Endothelial cell of umbilical vein (primary cell): ENCODE results near the gene TEDC1. TPM values are rescaled to one million over a fixed set of nuclear protein-coding genes. Genes with fewer than 3 reads are reported as not detected.

Source experiments
- BruUV-seq: library from RNA; stranded (reverse); fragments of 400-500 nt; replicated peaks from 2 replicates; lab custom pipeline; 2021; lab: Mats Ljungman, UMichigan
- CTCF ChIA-PET: fragments of 300-600, 350-600 bp; sonication (Branson Sonifier 250); formaldehyde crosslinking; loops from one replicate; lab custom pipeline; 2021; ENCODE audit warnings: antibody characterized with exemption, inconsistent platforms; lab: Charles Lee
- POLR2A ChIA-PET: fragments of 300-600, 350-600 bp; sonication (Branson Sonifier 250); formaldehyde crosslinking; loops from one replicate; lab custom pipeline; 2021; ENCODE audit warnings: antibody characterized with exemption, inconsistent platforms; lab: Charles Lee
- DNase-seq: peaks from one replicate; pipeline ENCODE4 v3.0.0-alpha.2; 2011; ENCODE audit warnings: low read depth, low spot score
- FAIRE-seq: peaks from 2 replicates; lab custom pipeline; 2011; peaks lifted over from hg19 to GRCh38; lab: Jason Lieb, UNC
- H2AFZ ChIP-seq: 2 replicates; pipeline ENCODE4 v1.6.0; 2012; ENCODE audit warnings: low read depth, low read length, control low read depth, inconsistent platforms
- H3K27ac ChIP-seq: 2 replicates; pipeline ENCODE4 v1.5.1; 2011; ENCODE audit warnings: low read depth, mild to moderate bottlenecking, control low read depth, low read length, moderate library complexity; ENCODE audit not compliant: insufficient read depth
- H3K27me3 ChIP-seq, 2 experiments: 2 replicates each; pipeline versions ENCODE4 v1.6.0 to v1.6.1; 2011; ENCODE audit warnings: low read length in 2 of 2, mixed read lengths in 1 of 2; ENCODE audit not compliant: control insufficient read depth in 2 of 2, insufficient read depth in 2 of 2
- H3K36me3 ChIP-seq, 2 experiments: 2 replicates in 1 of 2; 3 replicates in 1 of 2; pipeline ENCODE4 v1.5.1; 2011; ENCODE audit warnings: low read length in 2 of 2, mild to moderate bottlenecking in 1 of 2, moderate library complexity in 1 of 2; ENCODE audit not compliant: control insufficient read depth in 2 of 2, insufficient read depth in 2 of 2; ENCODE audit errors: extremely low read depth in 1 of 2
- H3K4me1 ChIP-seq: 3 replicates; pipeline ENCODE4 v1.5.1; 2011; ENCODE audit warnings: mild to moderate bottlenecking, low read length; ENCODE audit not compliant: control insufficient read depth, insufficient read depth; ENCODE audit errors: extremely low read depth
- H3K4me2 ChIP-seq: 2 replicates; pipeline ENCODE4 v1.6.1; 2011; ENCODE audit warnings: low read length, control low read depth, mixed read lengths; ENCODE audit not compliant: insufficient read depth
- H3K4me3 ChIP-seq, 3 experiments: fragments of 200-600 bp in 1 of 3; sonication (generic), shearing (Covaris generic) in 1 of 3; replicated peaks in 1 of 3; 2 replicates each; pipeline ENCODE4 v1.5.1; 2011 to 2016; ENCODE audit warnings: control low read depth in 3 of 3, low read length in 3 of 3, mild to moderate bottlenecking in 2 of 3, inconsistent platforms in 1 of 3, low read depth in 1 of 3, moderate library complexity in 1 of 3; ENCODE audit not compliant: insufficient read depth in 1 of 3
- H3K79me2 ChIP-seq: 2 replicates; pipeline ENCODE4 v1.6.0; 2012; ENCODE audit warnings: low read length, inconsistent platforms; ENCODE audit not compliant: control insufficient read depth, insufficient read depth
- H3K9ac ChIP-seq: replicated peaks from 2 replicates; pipeline ENCODE3; 2011; ENCODE audit warnings: low read length, control low read depth; ENCODE audit not compliant: insufficient read depth; ENCODE audit errors: extremely low read depth
- H3K9me1 ChIP-seq: replicated peaks from 3 replicates; pipeline ENCODE4 v1.6.0; 2011; ENCODE audit warnings: mild to moderate bottlenecking, low read length; ENCODE audit not compliant: control insufficient read depth, insufficient read depth; ENCODE audit errors: extremely low read depth
- H3K9me3 ChIP-seq: replicated peaks from 2 replicates; pipeline ENCODE4 v1.5.1; 2012; ENCODE audit warnings: low read length, inconsistent platforms; ENCODE audit not compliant: control insufficient read depth, insufficient read depth
- H4K20me1 ChIP-seq: replicated peaks from 2 replicates; pipeline ENCODE3; 2011; ENCODE audit warnings: mild to moderate bottlenecking, low read length; ENCODE audit not compliant: control insufficient read depth, insufficient read depth; ENCODE audit errors: extremely low read depth
- EZH2 ChIP-seq: IDR thresholded peaks from 2 replicates; pipeline ENCODE4 v1.6.1; 2012; ENCODE audit warnings: borderline replicate concordance, low read depth, mild to moderate bottlenecking, moderate library complexity, low read length, inconsistent platforms; ENCODE audit not compliant: severe bottlenecking
- FOS ChIP-seq: IDR thresholded peaks from 2 replicates; pipeline ENCODE4 v1.6.1; 2011; ENCODE audit warnings: mild to moderate bottlenecking, low read length, moderate library complexity, borderline replicate concordance; ENCODE audit not compliant: insufficient read depth
- GATA2 ChIP-seq: IDR thresholded peaks from 2 replicates; pipeline ENCODE4 v1.7.0; 2011; ENCODE audit warnings: low read depth, mild to moderate bottlenecking, moderate library complexity, mixed read lengths, low read length; ENCODE audit not compliant: insufficient read length, insufficient read depth
- JUN ChIP-seq: IDR thresholded peaks from 2 replicates; pipeline ENCODE4 v1.6.1; 2011; ENCODE audit warnings: borderline replicate concordance, low read depth; ENCODE audit not compliant: insufficient read length, insufficient read depth
- MYC ChIP-seq: IDR thresholded peaks from one replicate; pipeline ENCODE4 v1.6.1; 2011; ENCODE audit warnings: mild to moderate bottlenecking, low read depth, low read length
- POLR2A ChIP-seq: IDR thresholded peaks from 2 replicates; pipeline ENCODE4 v1.6.1; 2012; ENCODE audit warnings: low read depth, mild to moderate bottlenecking, control low read depth, low read length
- POLR2AphosphoS5 ChIP-seq: IDR thresholded peaks from 2 replicates; pipeline ENCODE4 v1.6.1; 2012; ENCODE audit warnings: low read depth, mild to moderate bottlenecking, control low read depth, low read length, moderate library complexity; ENCODE audit not compliant: insufficient read depth
- dilution Hi-C: fragments of 300-500 bp; cut with MboI; formaldehyde crosslinking; loops from one replicate; pipeline ENCODE4 v1.15.0; 2019; ENCODE audit warnings: low sequenced_read_pairs; ENCODE audit not compliant: extremely low pct_ligation_motif_present
- intact Hi-C: fragments of 100-400 bp; cut with micrococcal nuclease; formaldehyde crosslinking; loops from one replicate; pipeline ENCODE4 v1.10.0; 2022
- polyA plus RNA-seq, 4 experiments: library from polyadenylated mRNA; depleted of rRNA in 3 of 4; stranded (reverse) in 3 of 4; unstranded in 1 of 4; fragments of >200 nt; gene quantifications; 2 replicates each; pipeline versions ENCODE4 v1.2.1 to v1.2.3, GENCODE V29; 2011 to 2012; ENCODE audit warnings: missing spikeins in 1 of 4
- total RNA-seq: library from RNA; stranded (reverse); gene quantifications from 2 replicates; pipeline ENCODE4 v1.2.3, GENCODE V29; 2021
- TF ChIP-seq, protein P1 (sequence below): IDR thresholded peaks from 2 replicates; pipeline ENCODE4 v1.6.1; 2011; ENCODE audit not compliant: insufficient read depth, insufficient read length
- TF ChIP-seq, protein P2 (sequence below), 2 donors: IDR thresholded peaks; 1 replicate in 1 of 2; 2 replicates in 1 of 2; pipeline ENCODE4 v1.5.1; 2011; ENCODE audit warnings: low read length in 2 of 2, mild to moderate bottlenecking in 2 of 2, moderate library complexity in 2 of 2, control low read depth in 1 of 2, inconsistent platforms in 1 of 2, low read depth in 1 of 2; ENCODE audit not compliant: insufficient read depth in 1 of 2; ENCODE audit errors: extremely low read depth in 1 of 2

The TEDC1 gene
- total and polyA plus RNA-seq, 2 donors (not counting 3 experiments of a cell fraction or from before 2014, with no cell fraction given): 16.5 to 25.3 TPM

DNA sequence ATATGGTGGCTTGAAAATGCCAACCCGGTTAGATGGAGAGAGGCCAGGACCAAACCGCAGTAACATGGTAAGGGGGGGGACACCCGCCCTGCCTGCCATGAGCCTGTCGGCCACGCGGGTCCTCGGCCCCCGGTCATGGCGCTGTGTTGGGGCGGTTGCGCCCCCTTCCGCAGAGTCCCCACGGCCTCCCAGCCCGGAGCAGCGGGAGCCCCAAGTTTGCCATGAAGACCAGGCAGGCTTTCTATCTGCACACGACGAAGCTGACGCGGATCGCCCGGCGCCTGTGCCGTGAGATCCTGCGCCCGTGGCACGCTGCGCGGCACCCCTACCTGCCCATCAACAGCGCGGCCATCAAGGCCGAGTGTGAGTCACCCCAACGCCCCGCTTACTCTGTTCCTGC, 26.5 kb upstream of the TEDC1 start:
- POLR2A ChIA-PET: no interaction called here
- FAIRE-seq (no peak), DNase-seq (no peak)
- intact Hi-C loops: no loop called here
- no peak overlapping the region for H3K4me2 ChIP-seq
- TF ChIP-seq GATA2 (no peak), POLR2A (no peak), FOS (no peak), MYC (no peak), JUN (no peak), EZH2 (no peak), POLR2AphosphoS5 (no peak)
- TF ChIP-seq, protein P1, sequence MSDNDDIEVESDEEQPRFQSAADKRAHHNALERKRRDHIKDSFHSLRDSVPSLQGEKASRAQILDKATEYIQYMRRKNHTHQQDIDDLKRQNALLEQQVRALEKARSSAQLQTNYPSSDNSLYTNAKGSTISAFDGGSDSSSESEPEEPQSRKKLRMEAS: no peak
- TF ChIP-seq, protein P2, sequence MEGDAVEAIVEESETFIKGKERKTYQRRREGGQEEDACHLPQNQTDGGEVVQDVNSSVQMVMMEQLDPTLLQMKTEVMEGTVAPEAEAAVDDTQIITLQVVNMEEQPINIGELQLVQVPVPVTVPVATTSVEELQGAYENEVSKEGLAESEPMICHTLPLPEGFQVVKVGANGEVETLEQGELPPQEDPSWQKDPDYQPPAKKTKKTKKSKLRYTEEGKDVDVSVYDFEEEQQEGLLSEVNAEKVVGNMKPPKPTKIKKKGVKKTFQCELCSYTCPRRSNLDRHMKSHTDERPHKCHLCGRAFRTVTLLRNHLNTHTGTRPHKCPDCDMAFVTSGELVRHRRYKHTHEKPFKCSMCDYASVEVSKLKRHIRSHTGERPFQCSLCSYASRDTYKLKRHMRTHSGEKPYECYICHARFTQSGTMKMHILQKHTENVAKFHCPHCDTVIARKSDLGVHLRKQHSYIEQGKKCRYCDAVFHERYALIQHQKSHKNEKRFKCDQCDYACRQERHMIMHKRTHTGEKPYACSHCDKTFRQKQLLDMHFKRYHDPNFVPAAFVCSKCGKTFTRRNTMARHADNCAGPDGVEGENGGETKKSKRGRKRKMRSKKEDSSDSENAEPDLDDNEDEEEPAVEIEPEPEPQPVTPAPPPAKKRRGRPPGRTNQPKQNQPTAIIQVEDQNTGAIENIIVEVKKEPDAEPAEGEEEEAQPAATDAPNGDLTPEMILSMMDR (IDR thresholded peaks at IDR 0.05; ENCODE audit: extremely low read depth in 1 of 2, insufficient read depth in 1 of 2, low read depth in 1 of 2, low read length in 2 of 2): no peak
- no peak overlapping the region for H3K9ac ChIP-seq
- no peaks in the 10 kb centered on the region for H3K4me1 ChIP-seq
- no peaks in the 10 kb centered on the region for H3K9me3 ChIP-seq
- H3K4me3 ChIP-seq: no peak overlapping the region
- H3K27ac ChIP-seq: no peak overlapping the region
- no peaks in the 10 kb centered on the region for H3K27me3 ChIP-seq
- H2AFZ ChIP-seq: no peak overlapping the region
- H4K20me1 ChIP-seq: no peaks in the 10 kb centered on the region
- peaks cover 10 to 59% of the 10 kb centered on the region in 2 experiments for H3K36me3 ChIP-seq
- CTCF ChIA-PET: interaction anchor here (1.0 kb wide), 1 partner anchor 16 kb away, joined by 3 read pairs; no protein-coding TSS in a partner anchor
- H3K9me1 ChIP-seq: no peaks in the 10 kb centered on the region
- dilution Hi-C loops: no loop called here
- BruUV-seq: TSS peak; percentile 37
- no peaks in the 10 kb centered on the region for H3K79me2 ChIP-seq
